WTC11 (cell line): Measurements from ENCODE around the gene SYPL1. TPM values are rescaled to one million over a fixed set of nuclear protein-coding genes. Genes with fewer than 3 reads are reported as not detected.

Source experiments
- ATAC-seq: fragments of 200-7000 bp; cut with Tn5 transposase; 2 replicates; pipeline ENCODE4 v1.10.0; 2021; ENCODE audit warnings: mild to moderate bottlenecking, moderate library complexity
- CTCF ChIA-PET: fragments of 300-600 bp; sonication (Branson Sonifier 250); formaldehyde crosslinking; loops from one replicate; lab custom pipeline; 2021; ENCODE audit warnings: antibody characterized with exemption; lab: Charles Lee
- POLR2A ChIA-PET: fragments of 350-600 bp; sonication (Branson Sonifier 250); formaldehyde crosslinking; loops from one replicate; lab custom pipeline; 2021; ENCODE audit warnings: antibody characterized with exemption; lab: Charles Lee
- DNase-seq: peaks from one replicate; pipeline ENCODE4 v3.0.0; 2021; ENCODE audit warnings: low spot score
- H3K27ac Mint-ChIP-seq: 2 replicates; pipeline ENCODE4 v1.8.0; 2021; ENCODE audit warnings: mixed read lengths
- H3K27me3 Mint-ChIP-seq: 2 replicates; pipeline ENCODE4 v1.8.0; 2021; ENCODE audit warnings: low read depth, mild to moderate bottlenecking, moderate library complexity, mixed read lengths
- H3K36me3 Mint-ChIP-seq: 2 replicates; pipeline ENCODE4 v1.8.0; 2021; ENCODE audit warnings: mixed read lengths
- H3K4me1 Mint-ChIP-seq: 2 replicates; pipeline ENCODE4 v1.8.0; 2022; ENCODE audit warnings: mixed read lengths
- H3K4me3 Mint-ChIP-seq: 2 replicates; pipeline ENCODE4 v1.8.0; 2021; ENCODE audit warnings: mild to moderate bottlenecking, moderate library complexity, mixed read lengths
- H3K9me3 Mint-ChIP-seq: 2 replicates; pipeline ENCODE4 v1.8.0; 2021; ENCODE audit warnings: mixed read lengths
- ARID4B ChIP-seq: sonication (generic); formaldehyde crosslinking; IDR thresholded peaks from 2 replicates; pipeline ENCODE4 v1.8.0; 2023; ENCODE audit warnings: missing genetic modification reagents, mild to moderate bottlenecking, borderline replicate concordance
- CBFB ChIP-seq: sonication (generic); formaldehyde crosslinking; IDR thresholded peaks from 2 replicates; pipeline ENCODE4 v1.8.1; 2022; ENCODE audit warnings: mild to moderate bottlenecking, low read depth, missing genetic modification reagents
- FOXK1 ChIP-seq: sonication (generic); formaldehyde crosslinking; IDR thresholded peaks from 2 replicates; pipeline ENCODE4 v1.8.0; 2022; ENCODE audit warnings: mild to moderate bottlenecking, moderate library complexity, missing genetic modification reagents
- JAZF1 ChIP-seq: fragments of 250-450 bp; sonication (Bioruptor Pico); IDR thresholded peaks from 2 replicates; pipeline ENCODE4 v1.9.0; 2021; ENCODE audit warnings: moderate library complexity, mild to moderate bottlenecking, inconsistent platforms
- JUN ChIP-seq: sonication (generic); formaldehyde crosslinking; IDR thresholded peaks from 2 replicates; pipeline ENCODE4 v1.8.0; 2023; ENCODE audit warnings: mild to moderate bottlenecking, missing genetic modification reagents
- MAX ChIP-seq: sonication (generic); formaldehyde crosslinking; IDR thresholded peaks from 2 replicates; pipeline ENCODE4 v1.8.0; 2022; ENCODE audit warnings: mild to moderate bottlenecking, missing genetic modification reagents
- NFYB ChIP-seq: sonication (generic); formaldehyde crosslinking; conservative IDR thresholded peaks from 2 replicates; pipeline ENCODE4 v1.8.0; 2022; ENCODE audit warnings: low read depth, missing genetic modification reagents
- NR3C1 ChIP-seq: sonication (generic); formaldehyde crosslinking; conservative IDR thresholded peaks from 2 replicates; pipeline ENCODE4 v1.8.1; 2023; ENCODE audit warnings: low read depth, mild to moderate bottlenecking, missing genetic modification reagents
- OVOL2 ChIP-seq: fragments of 250-450 bp; sonication (Bioruptor Pico); IDR thresholded peaks from 2 replicates; pipeline ENCODE4 v1.9.0; 2021; ENCODE audit warnings: mild to moderate bottlenecking, borderline replicate concordance
- SP1 ChIP-seq: sonication (generic); formaldehyde crosslinking; conservative IDR thresholded peaks from 2 replicates; pipeline ENCODE4 v1.8.1; 2022; ENCODE audit warnings: missing genetic modification reagents
- TCF7 ChIP-seq: sonication (generic); formaldehyde crosslinking; IDR thresholded peaks from 2 replicates; pipeline ENCODE4 v1.8.0; 2022; ENCODE audit warnings: mild to moderate bottlenecking, low read depth, missing genetic modification reagents, moderate library complexity
- USF2 ChIP-seq: sonication (generic); formaldehyde crosslinking; IDR thresholded peaks from 2 replicates; pipeline ENCODE4 v1.8.1; 2023; ENCODE audit warnings: mild to moderate bottlenecking, missing genetic modification reagents, moderate library complexity
- ZNF396 ChIP-seq: fragments of 250-450 bp; sonication (Bioruptor Pico); IDR thresholded peaks from 2 replicates; pipeline ENCODE4 v1.8.0; 2021; ENCODE audit warnings: mild to moderate bottlenecking, moderate library complexity, borderline replicate concordance
- total RNA-seq: library from RNA; stranded (reverse); gene quantifications from 3 replicates; pipeline ENCODE4 v1.2.3, GENCODE V29; 2021

SYPL1 gene
- total RNA-seq, 1 experiment from 2014 or later, result 54.8 TPM

- no peak overlapping the region for H3K4me3 Mint-ChIP-seq
- H3K4me1 Mint-ChIP-seq, result peaks cover 13% of the 10 kb centered on the region
- H3K36me3 Mint-ChIP-seq, result peaks cover 4% of the 10 kb centered on the region; the same call in 1 of the 2 replicates
- TF ChIP-seq ZNF396 (CRISPR knock-in tag) (0 out of 2 replicates have a peak, but pooled peaks have one; percentile 39), CBFB (CRISPR knock-in tag) (no peak), MAX (CRISPR knock-in tag) (peak; percentile 59; the same call in 1 of the 2 replicates), ARID4B (CRISPR knock-in tag) (no peak)
- H3K27me3 Mint-ChIP-seq, result no peaks in the 10 kb centered on the region; the same call in none of the 2 replicates
- ATAC-seq, result peak; percentile 79
- H3K9me3 Mint-ChIP-seq, result peaks cover 11% of the 10 kb centered on the region
- POLR2A ChIA-PET, result no interaction called here
- no peak overlapping the region for H3K27ac Mint-ChIP-seq
- DNase-seq, result peak; percentile 46
- CTCF ChIA-PET, result interaction anchor here (0.8 to 1.7 kb wide), 12 partner anchors 20 to 393 kb away, joined by 3 to 14 read pairs (median 4); no protein-coding TSS in a partner anchor
These were observed 61.9 kb downstream of the SYPL1 start for GRCh38 chr7:106050002-106050745.

- CTCF ChIA-PET, result interaction anchor here (1.0 to 2.8 kb wide), 11 partner anchors 19 to 392 kb away, joined by 3 to 14 read pairs (median 4); no protein-coding TSS in a partner anchor
- peaks cover 4% of the 10 kb centered on the region; the same call in 1 of the 2 replicates for H3K36me3 Mint-ChIP-seq
- H3K4me3 Mint-ChIP-seq, result no peak overlapping the region
- peaks cover 4% of the 10 kb centered on the region for H3K4me1 Mint-ChIP-seq
- H3K27ac Mint-ChIP-seq, result no peak overlapping the region
- H3K9me3 Mint-ChIP-seq, result peaks cover 11% of the 10 kb centered on the region
- ATAC-seq (no peak), DNase-seq (no peak)
- no peaks in the 10 kb centered on the region; the same call in none of the 2 replicates for H3K27me3 Mint-ChIP-seq
- no peak for TF ChIP-seq TCF7 (CRISPR knock-in tag)
- no peak for TF ChIP-seq ARID4B (CRISPR knock-in tag)
- no peak for TF ChIP-seq SP1
- TF ChIP-seq JUN (CRISPR knock-in tag), result no peak
- no peak for TF ChIP-seq NR3C1 (CRISPR knock-in tag)
- no peak for TF ChIP-seq NFYB (CRISPR knock-in tag)
- TF ChIP-seq OVOL2 (CRISPR knock-in tag), result no peak
- TF ChIP-seq USF2 (CRISPR knock-in tag), result no peak
- TF ChIP-seq ZNF396 (CRISPR knock-in tag), result no peak
- no peak for TF ChIP-seq JAZF1
- TF ChIP-seq FOXK1 (CRISPR knock-in tag), result no peak
- POLR2A ChIA-PET, result no interaction called here
These were observed 62.9 kb downstream of the SYPL1 start for GRCh38 chr7:106049139-106049752.
